ENCODE data around the gene BGN. TPM values are rescaled to one million over a fixed set of nuclear protein-coding genes. Genes with fewer than 3 reads are reported as not detected.

The BGN gene
- total RNA-seq, 1 donor from 2014 or later: 1.9 TPM

- DNase-seq: peak; percentile 61
Observed at GRCh38 chrX:153507484-153508178, 12.9 kb downstream of the BGN start.

- DNase-seq: no peak
Observed at GRCh38 chrX:153509592-153509991, 14.8 kb downstream of the BGN start.

DNA sequence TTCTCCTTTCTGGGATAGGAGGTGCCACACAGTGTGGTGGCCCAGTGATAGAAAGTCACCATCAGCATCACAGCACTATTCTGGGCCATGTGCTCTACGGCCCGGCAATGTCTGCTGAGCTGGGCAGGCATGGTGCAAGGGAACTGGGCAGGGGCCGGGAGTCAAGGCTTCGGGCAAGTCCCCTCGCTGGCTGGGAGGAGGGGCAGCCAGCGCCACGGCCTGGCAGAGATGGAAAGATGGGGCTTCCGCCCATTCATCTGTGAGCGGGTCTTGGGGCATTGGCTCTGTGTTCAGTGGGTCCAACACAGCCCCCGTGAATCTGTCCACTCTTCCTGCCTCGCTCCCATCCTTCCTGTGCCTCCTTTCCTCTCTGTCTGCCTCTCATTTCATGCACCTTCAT, 15.6 kb downstream of the BGN start:
- no peak for DNase-seq

DNA sequence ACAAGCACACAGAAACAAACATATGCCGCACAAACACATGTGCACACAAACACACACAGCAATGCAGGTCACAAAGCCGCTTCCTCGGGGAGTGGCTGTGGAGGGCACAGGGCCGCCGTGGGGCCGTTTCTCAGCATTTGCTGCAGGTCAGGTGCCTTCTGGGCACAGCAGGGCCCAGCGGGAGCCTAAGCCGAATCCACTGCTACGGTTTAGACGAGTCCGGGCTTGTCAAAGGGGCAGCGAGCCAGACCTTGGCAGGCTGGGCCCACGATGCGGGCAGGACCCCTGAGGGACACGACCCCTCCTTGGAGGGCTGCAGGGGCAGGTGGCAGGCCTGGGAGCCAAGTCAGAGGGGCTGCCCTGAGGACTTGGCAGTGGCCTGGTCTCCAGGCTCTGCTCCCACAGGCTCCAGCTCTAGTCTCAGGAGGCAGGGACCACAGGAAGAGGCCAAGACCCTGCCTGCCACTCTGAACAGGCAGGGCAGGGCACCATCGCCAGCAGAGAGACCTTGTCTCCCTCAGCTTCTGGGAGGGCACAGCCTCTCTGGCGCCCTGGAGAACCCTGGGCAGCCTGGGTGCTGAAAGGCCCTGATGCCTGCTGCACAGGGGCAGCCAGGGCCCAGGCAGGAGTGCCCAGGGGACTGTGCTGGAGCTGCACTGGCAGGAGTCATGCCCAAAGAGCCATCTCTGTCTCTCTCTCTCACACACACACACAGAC, 17.2 kb downstream of the BGN start:
- no peak for DNase-seq

GRCh38 chrX:153512501-153512893, 17.7 kb downstream of the BGN start:
- DNase-seq: no peak

GRCh38 chrX:153513265-153513664, 18.5 kb downstream of the BGN start:
- DNase-seq: no peak

DNA sequence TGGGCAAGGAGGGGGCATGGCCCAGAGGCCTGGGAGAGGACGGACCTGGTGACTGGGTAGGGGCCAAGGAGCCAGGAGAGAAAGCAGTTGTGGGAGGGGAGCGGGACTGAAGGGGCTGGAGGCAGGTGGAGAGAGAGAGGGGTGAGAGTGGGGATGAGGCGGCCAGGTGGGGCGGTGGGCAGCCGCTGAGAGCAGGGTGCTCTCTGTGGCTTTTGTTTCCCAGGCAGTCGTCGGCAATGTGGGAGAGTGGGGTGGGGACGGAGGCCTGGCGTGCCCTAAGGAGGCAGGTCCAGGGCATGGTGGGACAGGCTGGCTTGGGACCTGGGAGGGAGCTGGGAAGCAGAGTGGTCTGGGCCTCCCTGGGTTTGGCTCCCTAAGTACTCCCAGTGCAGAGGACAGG, 19.5 kb downstream of the BGN start:
- DNase-seq: no peak

DNA sequence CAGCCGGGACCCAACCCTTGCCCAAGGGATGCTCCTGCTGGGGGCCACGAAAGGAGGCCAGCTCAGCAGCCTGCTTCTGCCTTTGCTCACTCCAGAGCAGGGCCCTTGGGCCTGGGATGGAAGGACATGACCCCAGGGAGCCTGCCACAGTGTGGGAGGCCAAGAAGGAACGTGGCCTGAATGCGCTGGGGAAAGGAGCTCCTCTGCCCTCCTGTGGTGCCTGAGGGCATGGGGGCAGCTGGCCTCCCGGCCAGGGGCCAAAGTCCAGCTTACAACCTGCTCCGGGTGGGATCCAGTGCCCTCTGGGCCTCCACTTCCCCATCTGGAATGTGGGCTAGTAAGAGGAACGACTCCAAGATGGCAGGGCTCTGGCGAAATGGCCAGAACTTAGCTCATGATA, 20.7 kb downstream of the BGN start:
- DNase-seq: no peak

DNA sequence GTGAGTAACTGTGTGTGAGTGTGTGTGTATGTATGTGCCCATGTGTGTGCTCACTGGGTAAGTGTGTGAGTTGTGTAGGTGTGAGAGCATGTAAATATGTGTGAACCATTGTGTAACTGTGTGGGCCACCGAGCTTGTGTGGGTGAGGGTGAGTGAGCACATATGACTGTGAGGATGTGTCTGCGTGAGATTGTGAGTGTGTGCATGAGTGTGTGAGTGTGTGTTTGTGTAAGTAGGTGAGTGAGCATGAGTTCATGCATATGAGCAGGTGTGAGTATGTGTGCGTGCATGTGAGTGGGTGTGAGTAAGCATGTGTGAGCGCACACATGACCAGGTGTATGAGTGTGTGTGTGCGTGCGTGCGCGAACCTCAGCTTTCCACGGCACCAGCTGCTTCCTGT, 21.3 kb downstream of the BGN start:
- no peak for DNase-seq

DNA sequence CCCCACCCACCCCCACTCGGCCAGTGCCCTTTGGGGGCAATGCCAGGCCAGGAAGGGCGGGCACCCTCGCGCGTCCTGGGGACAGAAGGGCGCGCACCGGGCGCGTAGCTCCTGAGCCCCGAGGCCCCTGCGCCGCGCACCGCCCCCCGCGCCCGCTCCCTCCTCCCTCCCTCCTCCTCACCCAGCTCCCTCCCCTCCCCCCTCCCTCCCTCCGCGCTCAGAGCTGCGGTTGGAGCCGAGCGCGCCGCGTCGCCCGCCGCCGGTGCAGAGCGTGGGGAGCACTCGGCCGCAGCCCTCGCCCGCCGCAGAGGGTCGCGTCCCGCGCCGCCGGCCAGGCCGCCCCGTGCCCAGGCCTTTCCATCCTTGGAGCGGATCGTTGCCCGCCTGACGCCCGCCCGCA, 22.6 kb downstream of the BGN start, which contains the start of gene ATP2B3:
Gene ATP2B3, plus strand, starts transcription at position 220 of the 400 bp plus-strand sequence. CDS start 18,606 bp downstream, outside the sequence.
- DNase-seq: no peak

DNA sequence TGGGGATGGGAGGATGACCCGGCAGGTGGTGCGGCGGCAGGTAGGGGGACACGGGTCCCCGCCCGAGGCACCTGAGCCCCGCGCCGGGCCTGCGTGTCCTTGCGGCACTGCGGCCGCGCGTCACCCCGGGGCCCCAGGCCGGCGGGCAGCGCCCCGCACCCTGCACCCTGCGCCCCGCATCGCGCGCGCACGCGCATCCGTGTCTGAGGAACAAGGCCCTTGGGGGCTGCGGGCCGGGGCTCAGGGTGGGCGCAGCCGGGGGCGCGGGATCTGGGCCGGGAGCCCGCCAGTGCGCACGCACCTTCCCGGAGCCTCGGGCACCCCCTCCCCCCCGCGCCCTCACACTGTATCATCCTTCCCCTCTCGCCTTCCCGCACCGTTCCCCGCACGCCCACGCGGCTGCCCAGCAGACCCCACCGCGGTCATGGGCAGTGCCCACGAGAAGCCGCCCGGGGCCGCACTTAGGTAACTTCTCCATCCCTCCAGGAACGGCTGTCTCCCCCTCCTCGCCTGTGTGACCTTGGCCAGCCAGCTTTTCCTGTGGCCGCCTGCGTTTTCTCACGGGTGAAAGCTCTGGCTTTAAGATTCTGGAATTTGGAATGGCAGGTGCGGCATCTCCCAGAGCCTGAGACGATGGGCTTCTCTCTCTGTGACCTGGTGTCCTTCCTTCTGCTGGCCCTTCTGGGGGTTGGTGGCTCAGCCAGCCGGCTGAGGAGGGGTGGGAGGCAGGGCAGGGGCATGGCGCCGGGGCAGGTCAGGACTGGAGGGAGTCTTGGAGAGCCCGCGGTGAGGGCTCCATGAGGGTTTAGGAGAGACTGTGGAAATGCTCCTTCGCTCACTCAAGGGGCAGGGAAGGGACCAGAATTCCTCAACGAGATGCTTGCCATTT, 23.4 kb downstream of the BGN start:
- no peak for DNase-seq

DNA sequence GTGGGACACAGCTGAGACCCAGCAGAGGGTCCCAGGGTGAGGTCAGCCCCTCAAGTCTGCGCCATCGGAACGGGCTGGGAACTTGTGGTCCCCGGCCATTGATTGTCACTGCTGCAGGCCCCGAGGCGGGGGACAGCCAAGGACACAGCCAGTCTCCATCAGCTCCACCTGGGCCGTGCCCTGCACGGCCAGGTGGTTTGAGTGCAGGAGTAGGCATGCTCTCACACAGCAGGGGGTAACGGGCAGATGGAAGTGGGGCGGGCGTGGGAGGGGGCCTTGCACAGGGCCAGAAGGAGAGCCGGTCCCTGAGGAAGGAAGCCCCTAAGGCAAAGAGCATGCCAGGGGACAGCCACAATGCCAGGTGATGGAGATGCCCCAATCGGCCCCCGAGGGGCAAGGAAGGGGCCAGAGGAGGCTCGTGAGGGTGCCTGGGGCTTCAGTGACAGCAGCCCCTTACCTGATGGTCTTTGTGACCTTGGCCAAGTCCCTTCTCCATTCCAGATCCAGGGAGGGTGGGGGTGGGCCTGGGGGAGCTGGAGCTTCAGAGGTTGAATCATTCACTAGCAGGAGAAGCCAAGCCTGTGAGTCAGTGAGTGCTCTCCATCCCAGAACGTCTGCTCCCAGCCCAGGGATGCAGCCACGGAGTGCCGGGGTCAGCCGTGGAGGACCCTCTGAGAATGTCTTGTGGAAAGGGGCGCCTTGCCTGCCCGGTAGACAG, 24.9 kb downstream of the BGN start:
- no peak for DNase-seq

- no peak for DNase-seq
Observed at GRCh38 chrX:153520287-153520917, 25.6 kb downstream of the BGN start.

GRCh38 chrX:153521034-153521433, 26.3 kb downstream of the BGN start:
- peak; percentile 46 for DNase-seq

GRCh38 chrX:153522259-153522658, 27.5 kb downstream of the BGN start:
- no peak for DNase-seq

GRCh38 chrX:153523269-153523668, 28.5 kb downstream of the BGN start:
- no peak for DNase-seq

DNA sequence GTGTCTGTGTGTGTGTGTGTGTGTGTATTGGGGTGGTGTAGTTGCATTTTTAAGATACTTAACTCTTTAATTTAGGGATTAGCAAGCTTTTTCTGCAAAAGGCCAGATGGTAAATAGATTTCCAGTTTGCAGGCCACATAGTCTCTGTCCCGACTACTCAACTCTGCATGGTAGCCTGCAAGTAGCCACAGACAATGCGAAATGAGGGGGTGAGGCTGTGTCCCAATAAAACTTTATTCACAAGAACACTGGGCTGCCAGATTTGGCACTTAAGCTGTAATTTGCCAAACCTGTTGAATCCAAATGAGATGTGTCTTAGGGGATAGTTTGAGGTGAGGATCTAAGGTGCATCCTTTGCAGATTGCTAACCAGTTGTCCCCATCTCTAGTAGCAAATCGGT, 29.5 kb downstream of the BGN start:
- no peak for DNase-seq

GRCh38 chrX:153525451-153525850, 30.7 kb downstream of the BGN start:
- no peak for DNase-seq

DNA sequence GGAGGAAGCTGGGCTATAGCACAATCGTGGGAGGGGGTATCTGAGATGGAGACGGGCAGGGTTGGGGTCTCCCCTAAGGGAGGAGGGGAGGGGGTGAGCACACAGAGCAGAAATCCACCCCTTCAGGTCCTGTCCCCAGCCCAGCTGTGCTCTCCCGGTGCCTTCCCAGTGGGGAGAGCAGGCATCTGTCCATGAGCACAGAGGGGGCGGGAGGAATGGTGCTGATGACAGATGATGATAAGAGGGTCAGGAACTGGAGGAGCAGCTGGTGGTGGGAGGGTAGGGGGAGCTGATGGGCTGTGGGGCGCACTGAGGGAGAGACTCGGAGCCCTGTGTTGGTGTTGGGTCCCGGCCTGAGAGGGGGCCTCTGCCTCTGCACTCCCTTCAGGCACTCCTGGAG, 31.3 kb downstream of the BGN start:
- no peak for DNase-seq

GRCh38 chrX:153526801-153527200, 32.0 kb downstream of the BGN start:
- DNase-seq: no peak

- DNase-seq: no peak
Observed at GRCh38 chrX:153527208-153527607, 32.4 kb downstream of the BGN start.
